ENCODE data around the gene CFAP97. TPM values are rescaled to one million over a fixed set of nuclear protein-coding genes. Genes with fewer than 3 reads are reported as not detected.

The CFAP97 gene
- total and polyA plus RNA-seq, 8 donors, result 4.8 to 39.8 (median 14.9) TPM

DNA sequence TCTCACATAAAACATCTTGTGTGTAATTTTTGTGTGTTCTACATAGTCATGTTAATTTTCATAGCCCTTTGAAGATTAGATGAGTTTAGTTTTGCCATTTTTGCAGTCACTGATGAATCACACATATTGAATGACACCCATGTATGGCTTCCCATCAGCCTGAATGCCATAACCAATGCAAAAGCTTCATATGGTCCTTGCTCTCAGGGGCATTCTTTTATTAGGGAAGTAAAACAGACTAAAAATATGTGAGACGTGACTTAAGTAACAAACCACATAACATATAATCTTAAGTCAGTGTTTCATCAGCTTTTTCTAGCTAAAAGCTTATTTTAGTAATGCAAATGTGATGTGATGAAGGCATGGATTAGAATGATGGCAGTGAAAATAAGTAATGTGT, 52.5 kb downstream of the CFAP97 start:
- Histone ChIP-seq H3K27me3 (no peaks in the 10 kb centered on the region), H3K27ac (no peak overlapping the region), H3K4me1 (peaks cover 0 to 5% (median 2%) of the 10 kb centered on the region in 4 donors), H3K4me3 (no peak overlapping the region), H3K36me3 (peaks cover 10 to 60% (median 54%) of the 10 kb centered on the region in 4 donors), H3K9me3 (no peaks in the 10 kb centered on the region)
- 88 to 93% (median 90%) methylated on average over 1 of the region's 1 CpG for WGBS, 5 donors
- TF ChIP-seq POLR2A (IDR thresholded peaks at IDR 0.05) (no peak), EP300 (IDR thresholded peaks at IDR 0.05) (no peak), POLR2AphosphoS5 (IDR thresholded peaks at IDR 0.05) (no peak)
- TF ChIP-seq, protein P1, sequence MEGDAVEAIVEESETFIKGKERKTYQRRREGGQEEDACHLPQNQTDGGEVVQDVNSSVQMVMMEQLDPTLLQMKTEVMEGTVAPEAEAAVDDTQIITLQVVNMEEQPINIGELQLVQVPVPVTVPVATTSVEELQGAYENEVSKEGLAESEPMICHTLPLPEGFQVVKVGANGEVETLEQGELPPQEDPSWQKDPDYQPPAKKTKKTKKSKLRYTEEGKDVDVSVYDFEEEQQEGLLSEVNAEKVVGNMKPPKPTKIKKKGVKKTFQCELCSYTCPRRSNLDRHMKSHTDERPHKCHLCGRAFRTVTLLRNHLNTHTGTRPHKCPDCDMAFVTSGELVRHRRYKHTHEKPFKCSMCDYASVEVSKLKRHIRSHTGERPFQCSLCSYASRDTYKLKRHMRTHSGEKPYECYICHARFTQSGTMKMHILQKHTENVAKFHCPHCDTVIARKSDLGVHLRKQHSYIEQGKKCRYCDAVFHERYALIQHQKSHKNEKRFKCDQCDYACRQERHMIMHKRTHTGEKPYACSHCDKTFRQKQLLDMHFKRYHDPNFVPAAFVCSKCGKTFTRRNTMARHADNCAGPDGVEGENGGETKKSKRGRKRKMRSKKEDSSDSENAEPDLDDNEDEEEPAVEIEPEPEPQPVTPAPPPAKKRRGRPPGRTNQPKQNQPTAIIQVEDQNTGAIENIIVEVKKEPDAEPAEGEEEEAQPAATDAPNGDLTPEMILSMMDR (IDR thresholded peaks at IDR 0.05), result no peak
- no peak for DNase-seq
- intact Hi-C loops (cut with DNase I; ENCODE audit: low total_unique reads), result no loop called here

DNA sequence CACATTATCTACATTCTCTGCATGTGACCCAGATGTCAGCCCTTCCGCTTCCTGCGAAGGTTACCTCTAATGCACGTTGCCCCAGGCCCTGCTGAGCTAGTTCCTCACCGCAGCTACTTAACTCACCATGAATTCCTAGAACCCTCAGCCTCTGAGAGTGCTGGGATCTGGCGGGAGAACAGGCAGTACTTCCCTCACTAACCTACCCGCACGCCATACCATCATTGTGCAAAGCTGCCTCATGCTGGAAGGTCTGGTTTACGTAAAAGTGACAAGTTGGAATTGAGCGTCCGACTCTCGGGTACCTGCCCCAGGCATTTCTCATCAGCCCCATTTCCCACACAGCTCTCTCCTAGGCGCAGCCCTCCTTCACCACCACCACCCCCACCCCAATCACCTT, 54.4 kb downstream of the CFAP97 start:
- Histone ChIP-seq H3K4me1 (peaks cover 0 to 23% (median 12%) of the 10 kb centered on the region in 4 donors), H3K9me3 (no peaks in the 10 kb centered on the region), H3K4me3 (no peak overlapping the region), H3K27ac (peak overlapping the region in 1 of 5 donors; percentile 52), H3K36me3 (peaks cover 9 to 56% (median 52%) of the 10 kb centered on the region in 4 donors), H3K27me3 (no peaks in the 10 kb centered on the region)
- 88 to 94% (median 91%) methylated on average over 12 of the region's 12 CpGs for WGBS, 5 donors
- intact Hi-C loops (cut with DNase I; ENCODE audit: low total_unique reads), result no loop called here
- DNase-seq, result no peak
- no peak for TF ChIP-seq POLR2AphosphoS5 (IDR thresholded peaks at IDR 0.05)
- no peak for TF ChIP-seq POLR2A (IDR thresholded peaks at IDR 0.05)
- no peak for TF ChIP-seq EP300 (IDR thresholded peaks at IDR 0.05)
- TF ChIP-seq, protein P1 (IDR thresholded peaks at IDR 0.05), result no peak

DNA sequence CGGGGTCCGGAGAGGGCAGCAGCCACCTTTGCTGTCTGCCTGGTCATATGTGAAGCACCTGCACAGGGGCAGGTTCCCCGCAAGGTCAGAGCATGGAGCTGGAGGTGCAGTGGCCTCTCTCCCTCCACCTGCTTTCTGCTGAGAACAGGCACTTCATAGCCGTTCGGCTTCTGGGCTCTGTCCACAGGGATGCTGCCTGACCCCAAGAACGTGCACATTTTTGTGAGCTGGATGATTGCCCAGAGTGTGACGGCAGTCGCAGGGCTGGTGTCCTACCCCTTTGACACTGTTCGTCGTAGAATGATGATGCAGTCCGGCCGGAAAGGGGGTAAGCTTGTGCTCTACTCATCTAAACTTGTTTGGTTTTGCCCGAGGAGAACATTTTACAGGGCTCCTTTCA, 58.2 kb downstream of the CFAP97 start:
- Histone ChIP-seq H3K4me1 (peaks cover 9 to 40% (median 26%) of the 10 kb centered on the region in 4 donors), H3K27ac (peak overlapping the region in 4 of 5 donors; percentile 59 to 96 (median 85)), H3K27me3 (peaks cover 0 to 7% (median 0%) of the 10 kb centered on the region in 3 donors), H3K4me3 (peak overlapping the region; percentile 17 to 79 (median 20)), H3K36me3 (peaks cover 7 to 42% (median 35%) of the 10 kb centered on the region in 4 donors), H3K9me3 (no peaks in the 10 kb centered on the region)
- TF ChIP-seq POLR2A (IDR thresholded peaks at IDR 0.05) (no peak), POLR2AphosphoS5 (IDR thresholded peaks at IDR 0.05) (peak in 2 of 3 donors; percentile 8 to 58), EP300 (IDR thresholded peaks at IDR 0.05) (peak; percentile 21)
- TF ChIP-seq, protein P1 (IDR thresholded peaks at IDR 0.05), result no peak
- peak in 1 of 2 donors; percentile 44 for DNase-seq
- intact Hi-C loops (cut with DNase I; ENCODE audit: low total_unique reads), result no loop called here
- WGBS, 5 donors, result 75 to 86% (median 80%) methylated on average over 13 of the region's 13 CpGs

DNA sequence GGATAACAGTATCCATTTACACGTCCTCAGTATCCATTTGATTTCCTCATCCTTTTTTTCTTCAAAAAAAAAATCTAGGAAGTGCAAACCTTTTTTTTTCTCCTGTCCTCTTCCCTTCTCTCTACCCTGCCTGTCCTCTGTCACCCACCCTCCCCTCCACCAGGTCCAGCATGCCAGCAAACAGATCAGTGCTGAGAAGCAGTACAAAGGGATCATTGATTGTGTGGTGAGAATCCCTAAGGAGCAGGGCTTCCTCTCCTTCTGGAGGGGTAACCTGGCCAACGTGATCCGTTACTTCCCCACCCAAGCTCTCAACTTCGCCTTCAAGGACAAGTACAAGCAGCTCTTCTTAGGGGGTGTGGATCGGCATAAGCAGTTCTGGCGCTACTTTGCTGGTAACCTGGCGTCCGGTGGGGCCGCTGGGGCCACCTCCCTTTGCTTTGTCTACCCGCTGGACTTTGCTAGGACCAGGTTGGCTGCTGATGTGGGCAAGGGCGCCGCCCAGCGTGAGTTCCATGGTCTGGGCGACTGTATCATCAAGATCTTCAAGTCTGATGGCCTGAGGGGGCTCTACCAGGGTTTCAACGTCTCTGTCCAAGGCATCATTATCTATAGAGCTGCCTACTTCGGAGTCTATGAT, 59.1 kb downstream of the CFAP97 start:
- Histone ChIP-seq H3K4me1 (peaks cover 9 to 40% (median 26%) of the 10 kb centered on the region in 4 donors), H3K4me3 (peak overlapping the region; percentile 7 to 79 (median 18)), H3K27ac (peak overlapping the region in 4 of 5 donors; percentile 59 to 96 (median 85)), H3K27me3 (peaks cover 0 to 7% (median 0%) of the 10 kb centered on the region in 3 donors), H3K36me3 (peaks cover 7 to 34% (median 27%) of the 10 kb centered on the region in 4 donors), H3K9me3 (no peaks in the 10 kb centered on the region)
- DNase-seq, result no peak
- 75 to 88% (median 85%) methylated on average over 15 to 16 of the region's 16 CpGs for WGBS, 5 donors
- intact Hi-C loops (cut with DNase I; ENCODE audit: low total_unique reads), result no loop called here
- TF ChIP-seq EP300 (IDR thresholded peaks at IDR 0.05), result no peak
- no peak for TF ChIP-seq POLR2A (IDR thresholded peaks at IDR 0.05)
- TF ChIP-seq, protein P1 (IDR thresholded peaks at IDR 0.05), result no peak
- TF ChIP-seq POLR2AphosphoS5 (IDR thresholded peaks at IDR 0.05), result no peak

All from stomach (tissue), 9 donors.